Muscle of leg (tissue), 11 donors: ENCODE data around the gene IMMP2L. TPM values are rescaled to one million over a fixed set of nuclear protein-coding genes. Genes with fewer than 3 reads are reported as not detected.
A peak's percentile ranks its signal among the peaks of the same experiment; 100 is the strongest.
"Not testable (repeated sequence)": the region's sequence is repeated elsewhere in the genome, so short reads cannot be mapped to it uniquely, and the experiment has no call there.

Experiments used
- DNase-seq: peaks from one replicate; pipeline ENCODE4 v3.0.0; 2013
- H3K27ac ChIP-seq: one replicate; pipeline ENCODE4 v1.5.1; 2013; ENCODE audit warnings: mild to moderate bottlenecking, low read length, control low read depth
- H3K27me3 ChIP-seq: one replicate; pipeline ENCODE4 v1.6.1; 2013; ENCODE audit warnings: low read length; ENCODE audit not compliant: control insufficient read depth, insufficient read depth
- H3K36me3 ChIP-seq: one replicate; pipeline ENCODE4 v1.6.1; 2013; ENCODE audit warnings: low read length; ENCODE audit not compliant: control insufficient read depth, insufficient read depth
- H3K4me1 ChIP-seq: one replicate; pipeline ENCODE4 v1.6.1; 2013; ENCODE audit warnings: low read length; ENCODE audit not compliant: control insufficient read depth, insufficient read depth
- H3K4me3 ChIP-seq: one replicate; pipeline ENCODE4 v1.5.1; 2013; ENCODE audit warnings: low read length, control low read depth
- H3K9me3 ChIP-seq: replicated peaks from 2 replicates; pipeline ENCODE4 v1.6.1; 2013; ENCODE audit warnings: low read depth, low read length; ENCODE audit not compliant: control insufficient read depth
- whole genome bisulfite sequencing: methylation state at CpG from one replicate; pipeline ENCODE4 v1.1.5; 2013; ENCODE audit warnings: missing lambda C conversion rate; ENCODE audit not compliant: insufficient coverage; 5-methylcytosine and 5-hydroxymethylcytosine counted together
- polyA plus RNA-seq, 8 donors: library from polyadenylated mRNA; unstranded; fragments of 120-200 nt; gene quantifications; one replicate each; pipeline versions ENCODE4 v1.2.1 to v1.2.3, GENCODE V29; 2013; ENCODE audit warnings: inconsistent platforms in 1 of 8, low replicate concordance in 1 of 8; ENCODE audit not compliant: insufficient read length in 8 of 8, insufficient read depth in 1 of 8
- total RNA-seq: library from RNA; stranded (reverse); fragments of 120-200 nt; gene quantifications from one replicate; pipeline ENCODE4 v1.2.4, GENCODE V29; 2013

Gene IMMP2L
- total and polyA plus RNA-seq, 9 donors: 15.0 to 20.4 (median 17.1) TPM

GRCh38 chr7:110944448-110944847, 617.8 kb downstream of the IMMP2L start:
- no peak for DNase-seq
- 100% methylated on average over 3 of the region's 7 CpGs for WGBS
- H3K36me3 ChIP-seq: no peaks in the 10 kb centered on the region
- no peaks in the 10 kb centered on the region for H3K9me3 ChIP-seq
- peaks cover 2% of the 10 kb centered on the region for H3K4me1 ChIP-seq
- H3K27ac ChIP-seq: no peak overlapping the region
- no peak overlapping the region for H3K4me3 ChIP-seq
- no peaks in the 10 kb centered on the region for H3K27me3 ChIP-seq

- H3K36me3 ChIP-seq: no peaks in the 10 kb centered on the region
- no peaks in the 10 kb centered on the region for H3K27me3 ChIP-seq
- H3K4me3 ChIP-seq: no peak overlapping the region
- peak; percentile 74 for DNase-seq
- peaks cover 1% of the 10 kb centered on the region for H3K4me1 ChIP-seq
- no peaks in the 10 kb centered on the region for H3K9me3 ChIP-seq
- H3K27ac ChIP-seq: no peak overlapping the region
- WGBS: no CpG with 5 or more reads among the region's 4 CpGs
Measured at GRCh38 chr7:110943701-110944345, 618.5 kb downstream of the IMMP2L start.

GRCh38 chr7:110941385-110941784, 620.9 kb downstream of the IMMP2L start:
- no peaks in the 10 kb centered on the region for H3K9me3 ChIP-seq
- H3K4me3 ChIP-seq: no peak overlapping the region
- no peak for DNase-seq
- no peak overlapping the region for H3K27ac ChIP-seq
- no peaks in the 10 kb centered on the region for H3K36me3 ChIP-seq
- H3K4me1 ChIP-seq: peaks cover 3% of the 10 kb centered on the region
- WGBS: no CpG with 5 or more reads among the region's 3 CpGs
- H3K27me3 ChIP-seq: no peaks in the 10 kb centered on the region

GRCh38 chr7:110940756-110941155, 621.5 kb downstream of the IMMP2L start:
- H3K36me3 ChIP-seq: no peaks in the 10 kb centered on the region
- H3K27me3 ChIP-seq: no peaks in the 10 kb centered on the region
- peaks cover 3% of the 10 kb centered on the region for H3K4me1 ChIP-seq
- H3K4me3 ChIP-seq: no peak overlapping the region
- no peaks in the 10 kb centered on the region for H3K9me3 ChIP-seq
- no peak overlapping the region for H3K27ac ChIP-seq
- DNase-seq: no peak
- no CpG with 5 or more reads among the region's 1 CpG for WGBS

GRCh38 chr7:110938165-110938564, 624.1 kb downstream of the IMMP2L start:
- Histone ChIP-seq H3K36me3 (no peaks in the 10 kb centered on the region), H3K4me1 (peaks cover 3% of the 10 kb centered on the region), H3K27me3 (no peaks in the 10 kb centered on the region), H3K4me3 (no peak overlapping the region), H3K9me3 (no peaks in the 10 kb centered on the region), H3K27ac (no peak overlapping the region)
- peak; percentile 67 for DNase-seq
- WGBS: no CpG with 5 or more reads among the region's 1 CpG

GRCh38 chr7:110936665-110937064, 625.6 kb downstream of the IMMP2L start:
- not testable (repeated sequence) for DNase-seq, H3K27ac ChIP-seq, H3K4me1 ChIP-seq, H3K27me3 ChIP-seq, H3K4me3 ChIP-seq, H3K36me3 ChIP-seq, H3K9me3 ChIP-seq
- WGBS: no CpG with 5 or more reads among the region's 2 CpGs

GRCh38 chr7:110929480-110930249, 632.6 kb downstream of the IMMP2L start:
- WGBS: 80% methylated on average over 1 of the region's 5 CpGs

GRCh38 chr7:110922906-110923305, 639.4 kb downstream of the IMMP2L start:
- no peak for DNase-seq
- no peak overlapping the region for H3K4me3 ChIP-seq
- H3K9me3 ChIP-seq: no peaks in the 10 kb centered on the region
- no peak overlapping the region for H3K27ac ChIP-seq
- no peaks in the 10 kb centered on the region for H3K27me3 ChIP-seq
- WGBS: 89% methylated on average over 2 of the region's 3 CpGs
- H3K4me1 ChIP-seq: no peaks in the 10 kb centered on the region
- H3K36me3 ChIP-seq: no peaks in the 10 kb centered on the region

More at GRCh38 chr7:110929480-110930249, 632.6 kb downstream of the IMMP2L start:
- no peak for DNase-seq
- Histone ChIP-seq H3K27ac (no peak overlapping the region), H3K27me3 (no peaks in the 10 kb centered on the region), H3K36me3 (no peaks in the 10 kb centered on the region), H3K4me3 (no peak overlapping the region), H3K9me3 (no peaks in the 10 kb centered on the region), H3K4me1 (no peaks in the 10 kb centered on the region)

- Histone ChIP-seq H3K4me1 (no peaks in the 10 kb centered on the region), H3K27me3 (no peaks in the 10 kb centered on the region), H3K27ac (no peak overlapping the region), H3K9me3 (no peaks in the 10 kb centered on the region), H3K4me3 (no peak overlapping the region), H3K36me3 (no peaks in the 10 kb centered on the region)
- no peak for DNase-seq
Measured at GRCh38 chr7:110921595-110922151, 640.6 kb downstream of the IMMP2L start.

- WGBS: no CpG with 5 or more reads among the region's 2 CpGs
- no peaks in the 10 kb centered on the region for H3K4me1 ChIP-seq
- H3K9me3 ChIP-seq: no peaks in the 10 kb centered on the region
- H3K27me3 ChIP-seq: no peaks in the 10 kb centered on the region
- H3K4me3 ChIP-seq: no peak overlapping the region
- no peak for DNase-seq
- H3K36me3 ChIP-seq: no peaks in the 10 kb centered on the region
- H3K27ac ChIP-seq: no peak overlapping the region
Measured at GRCh38 chr7:110918949-110919548, 643.2 kb downstream of the IMMP2L start.
